GM18508 (cell line): Measurements from ENCODE around the gene HYCC2.
"Not testable (repeated sequence)": the region's sequence is repeated elsewhere in the genome, so short reads cannot be mapped to it uniquely, and the experiment has no call there.

Source experiments
- ATAC-seq: cut with Tn5 transposase; IDR thresholded peaks from one replicate; pipeline ENCODE4 v1.9.1; 2021; ENCODE audit warnings: moderate number of reproducible peaks; ENCODE audit not compliant: insufficient read depth, unreplicated experiment

Gene HYCC2

DNA sequence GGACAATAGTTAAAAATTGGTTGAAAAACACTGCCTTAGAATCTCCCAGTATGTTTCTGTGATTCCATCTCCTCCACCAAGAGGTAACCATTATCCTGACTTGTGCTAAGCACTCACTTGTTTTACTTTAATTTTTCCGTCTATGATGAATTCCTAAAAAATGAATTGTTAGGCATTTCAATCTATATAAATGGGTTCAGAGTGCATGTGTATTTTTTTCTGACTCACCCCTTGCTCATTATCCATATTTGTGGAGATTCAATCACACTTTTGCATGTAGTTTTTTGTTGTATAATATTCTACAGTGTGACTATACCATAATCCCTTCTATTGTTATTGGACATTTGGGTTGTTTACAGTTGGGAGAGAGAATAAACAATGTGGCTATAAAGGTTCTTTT is 1.6 kb upstream of the HYCC2 start:
- ATAC-seq: no peak

DNA sequence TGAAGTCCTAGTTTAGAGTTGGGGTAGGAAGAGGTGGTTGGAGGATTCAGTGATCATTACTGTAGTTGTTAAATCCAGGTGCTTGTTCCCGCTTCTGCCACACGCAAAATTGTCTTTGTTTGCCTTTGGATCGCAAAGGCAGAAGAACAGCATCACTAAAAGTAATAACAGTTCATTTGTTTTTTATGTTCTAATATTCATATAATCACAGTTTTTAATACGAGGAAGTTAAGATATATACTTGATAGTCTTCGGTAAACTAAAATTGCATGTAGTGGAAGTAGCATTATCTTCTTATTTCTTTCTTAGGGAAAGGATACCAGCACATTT is 695 bp upstream of the HYCC2 start:
- ATAC-seq: no peak

- no peak for ATAC-seq
These were observed 458 bp downstream of the HYCC2 start for GRCh38 chr2:201070948-201071478.

- ATAC-seq: no peak
These were observed 6.6 kb downstream of the HYCC2 start for GRCh38 chr2:201064797-201065329.

- not testable (repeated sequence) for ATAC-seq
These were observed 8.0 kb downstream of the HYCC2 start for GRCh38 chr2:201063516-201063915.

DNA sequence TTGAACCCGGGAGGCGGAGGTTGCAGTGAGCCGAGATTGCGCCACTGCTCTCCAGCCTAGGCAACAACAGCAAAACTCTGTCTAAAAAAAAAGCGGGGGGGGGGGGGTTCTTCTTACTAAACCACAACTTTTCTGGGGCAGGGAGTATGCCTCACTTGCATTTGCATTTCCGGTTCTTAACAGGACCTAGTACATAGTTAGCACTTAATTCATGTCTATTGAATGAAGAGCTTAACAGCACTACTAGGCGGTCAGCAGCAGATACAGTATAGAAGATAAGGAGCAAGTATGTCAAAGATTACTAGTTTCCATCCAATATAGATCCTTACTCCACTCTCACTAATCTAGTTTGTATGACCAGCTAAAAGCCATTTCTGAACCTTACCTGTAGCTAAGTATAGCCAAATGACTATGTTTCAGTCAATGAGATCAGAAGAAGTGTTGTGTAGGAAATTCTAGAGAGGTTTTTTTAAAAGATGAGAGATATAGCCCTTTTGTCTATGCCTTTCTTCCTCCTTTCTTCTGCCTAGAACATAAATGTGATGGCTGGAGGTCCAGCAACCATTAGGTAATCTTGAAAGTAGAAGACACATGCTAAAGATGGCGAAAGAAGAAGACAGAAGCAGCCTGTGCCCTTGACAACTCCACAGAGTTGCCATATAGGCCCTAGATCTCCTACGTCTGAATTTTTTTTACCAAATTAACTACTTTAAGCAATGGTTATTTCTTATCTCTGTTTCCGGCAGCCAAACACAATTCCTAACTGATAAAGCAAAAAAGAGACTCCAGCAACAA is 11.3 kb downstream of the HYCC2 start:
- no peak for ATAC-seq

- ATAC-seq: no peak
These were observed 12.6 kb downstream of the HYCC2 start for GRCh38 chr2:201058914-201059313.

DNA sequence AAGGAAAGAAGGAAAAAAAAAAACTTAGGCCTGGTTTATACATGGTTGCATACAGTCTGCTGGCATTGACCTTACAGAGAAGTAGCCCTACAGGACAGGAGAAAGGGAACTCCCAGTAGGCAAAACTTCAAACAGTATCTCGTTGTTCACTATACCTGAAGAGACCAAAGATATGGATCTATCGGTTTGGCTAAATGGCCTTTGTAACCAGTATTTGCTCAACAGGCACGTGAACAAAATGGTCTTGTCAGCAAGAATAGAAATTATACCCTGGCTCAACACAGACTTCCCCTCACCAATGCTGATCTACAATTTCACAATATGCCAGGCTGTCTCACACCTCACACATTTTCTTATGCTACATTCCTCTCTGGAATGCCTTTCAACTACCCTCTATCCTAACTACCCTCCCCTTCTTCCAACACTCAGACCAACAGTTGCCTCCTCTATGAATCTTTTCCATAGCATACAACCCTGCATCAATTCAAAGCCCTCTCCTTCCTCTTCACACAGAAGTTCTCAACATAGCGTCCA is 13.7 kb downstream of the HYCC2 start:
- no peak for ATAC-seq

DNA sequence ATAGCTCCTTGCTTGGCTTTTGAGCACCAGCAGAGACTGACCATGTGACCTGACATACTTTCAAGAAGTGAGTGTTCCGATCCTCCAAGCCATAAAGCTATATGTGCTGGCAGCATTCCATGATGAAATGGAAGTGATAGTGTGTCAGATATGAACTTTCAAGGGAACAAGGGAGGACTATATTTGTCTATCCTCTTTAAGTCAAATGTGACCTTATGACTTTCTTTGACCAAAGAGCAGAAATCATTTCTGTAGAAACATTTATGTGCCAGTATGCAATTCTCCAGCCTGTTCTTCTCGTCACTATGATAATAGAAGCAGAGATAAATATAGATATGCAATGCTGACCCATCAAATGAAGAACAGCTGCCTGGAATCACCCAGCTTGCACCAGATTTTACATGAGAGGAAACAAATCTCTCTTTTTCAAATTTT is 14.4 kb downstream of the HYCC2 start:
- no peak for ATAC-seq

DNA sequence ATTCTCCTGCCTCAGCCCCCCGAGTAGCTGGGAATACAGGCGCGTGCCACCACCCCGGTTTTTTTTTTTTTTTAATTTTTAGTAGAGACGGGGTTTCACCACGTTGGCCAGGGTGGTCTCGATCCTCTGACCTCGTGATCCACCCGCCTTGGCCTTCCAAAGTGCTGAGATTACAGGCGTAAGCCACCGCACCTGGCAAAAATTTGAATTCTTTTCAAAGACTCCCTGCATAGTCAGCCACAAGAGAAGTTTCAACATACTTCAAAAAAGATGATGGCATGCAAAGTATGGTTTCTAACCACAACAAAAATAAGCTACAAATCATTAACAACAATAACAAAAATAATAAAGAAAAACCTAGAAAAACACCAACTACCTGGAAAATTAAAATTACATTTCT is 22.0 kb downstream of the HYCC2 start:
- no peak for ATAC-seq

- ATAC-seq: no peak
These were observed 24.6 kb downstream of the HYCC2 start for GRCh38 chr2:201046881-201047280.

- not testable (repeated sequence) for ATAC-seq
These were observed 28.4 kb downstream of the HYCC2 start for GRCh38 chr2:201043050-201043449.

DNA sequence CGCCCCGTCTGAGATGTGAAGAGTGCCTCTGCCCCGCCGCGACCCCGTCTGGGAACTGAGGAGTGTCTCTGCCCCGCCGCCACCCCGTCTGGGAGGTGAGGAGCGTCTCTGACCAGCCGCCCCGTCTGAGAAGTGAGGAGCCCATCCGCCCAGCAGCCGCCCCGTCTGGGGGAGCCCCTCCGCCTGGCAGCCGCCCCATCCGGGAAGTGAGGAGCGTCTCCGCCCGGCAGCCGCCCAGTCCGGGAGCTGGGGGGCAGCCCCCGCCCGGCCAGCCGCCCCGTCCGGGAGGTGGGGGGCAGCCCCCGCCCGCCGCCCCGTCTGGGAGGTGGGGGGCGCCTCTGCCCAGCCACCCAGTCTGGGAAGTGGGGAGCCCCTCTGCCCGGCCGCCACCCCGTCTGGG is 29.0 kb downstream of the HYCC2 start:
- not testable (repeated sequence) for ATAC-seq

DNA sequence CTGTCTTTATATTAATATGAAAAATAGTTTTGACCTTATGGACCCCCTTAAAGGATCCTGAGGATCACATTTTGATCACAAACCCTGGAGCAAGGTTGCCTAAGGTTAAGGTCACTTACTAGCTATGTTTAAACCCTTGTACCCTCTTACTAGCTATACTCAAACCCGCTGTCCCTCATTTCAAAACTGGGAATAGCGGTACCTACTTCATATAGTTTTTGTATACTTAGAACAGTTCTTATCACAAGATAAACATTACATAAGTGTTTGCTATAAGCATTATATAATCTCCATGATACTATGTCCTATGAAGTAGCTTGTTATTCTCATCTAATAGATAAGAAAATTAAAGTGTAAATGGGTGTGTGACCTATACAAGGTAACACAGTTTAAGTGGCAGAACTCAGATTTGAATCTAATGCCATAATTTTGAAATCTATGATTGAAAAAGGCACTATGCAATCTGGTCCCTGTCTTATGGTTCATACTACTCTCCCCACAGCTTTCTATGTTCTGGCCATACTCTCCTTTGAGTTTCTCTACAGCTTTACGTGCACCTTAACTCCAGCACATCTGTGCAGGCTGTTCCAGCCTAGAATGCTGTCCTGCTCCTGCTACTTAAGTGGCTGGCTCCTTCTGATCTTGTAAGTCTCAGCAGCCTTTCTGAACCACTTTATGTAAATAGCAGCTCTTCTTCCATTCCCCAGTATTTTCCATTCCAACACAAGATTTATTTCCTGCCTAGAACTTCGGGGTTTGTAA is 30.4 kb downstream of the HYCC2 start:
- ATAC-seq: no peak

DNA sequence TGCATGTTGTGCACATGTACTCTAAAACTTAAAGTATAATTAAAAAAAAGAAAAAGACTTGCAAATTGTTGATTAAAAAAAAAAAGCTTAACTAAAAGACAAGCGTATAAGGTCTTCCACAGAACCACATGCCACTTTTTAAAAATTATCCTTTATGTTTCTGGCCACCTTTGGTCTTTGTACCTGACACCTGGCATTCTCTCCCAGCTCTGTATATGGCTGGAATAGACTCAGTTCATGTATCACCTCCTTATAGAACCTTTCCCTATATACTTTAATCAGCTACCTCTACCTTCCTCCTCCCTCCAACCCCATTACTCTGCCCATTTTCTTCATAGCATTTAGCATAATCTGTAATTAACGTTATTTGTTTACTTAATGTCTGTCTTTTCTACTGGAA is 32.6 kb downstream of the HYCC2 start:
- ATAC-seq: no peak

DNA sequence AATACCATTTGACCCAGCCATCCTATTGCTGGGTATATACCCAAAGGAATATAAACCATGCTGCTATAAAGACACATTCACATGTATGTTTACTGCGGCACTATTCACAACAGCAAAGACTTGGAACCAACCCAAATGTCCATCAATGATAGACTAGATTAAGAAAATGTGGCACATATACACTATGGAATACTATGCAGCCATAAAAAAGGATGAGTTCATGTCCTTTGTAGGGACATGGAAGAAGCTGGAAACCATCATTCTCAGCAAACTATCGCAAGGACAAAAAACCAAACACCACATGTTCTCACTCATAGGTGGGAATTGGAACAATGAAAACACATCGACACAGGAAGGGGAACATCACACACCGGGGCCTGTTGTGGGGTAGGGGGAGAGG is 33.1 kb downstream of the HYCC2 start:
- ATAC-seq: not testable (repeated sequence)

GRCh38 chr2:201034355-201034754 is 37.1 kb downstream of the HYCC2 start:
- not testable (repeated sequence) for ATAC-seq

GRCh38 chr2:201024518-201024917 is 47.0 kb downstream of the HYCC2 start:
- no peak for ATAC-seq

DNA sequence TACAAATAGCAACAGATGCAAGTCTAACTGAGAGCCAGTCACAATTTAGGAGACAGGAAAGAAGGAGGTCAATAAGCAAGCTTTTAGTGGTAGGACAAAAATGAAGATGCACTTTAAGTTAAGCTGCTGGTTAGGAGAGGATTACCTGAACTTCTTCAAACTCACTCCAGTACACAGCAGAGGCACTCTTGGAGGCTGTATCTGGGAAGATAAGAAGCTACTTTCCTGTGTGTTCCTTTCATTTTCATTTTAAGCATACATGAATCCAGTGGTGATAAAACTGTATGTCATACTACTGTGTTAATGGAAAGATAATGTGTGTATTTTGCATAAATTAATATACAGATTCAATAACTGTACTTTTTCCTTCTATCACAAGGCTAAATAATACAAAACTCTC is 49.6 kb downstream of the HYCC2 start:
- no peak for ATAC-seq
